ENCODE data around the gene COL6A5.

GRCh38 chr3:130312374-130312773 is 33.1 kb upstream of the COL6A5 start:
- TF ChIP-seq CTCF (IDR thresholded peaks at IDR 0.05) (no peak), POLR2A (IDR thresholded peaks at IDR 0.05) (no peak)
